GM19467 (cell line): ENCODE data around the gene SPACA4.

ENCODE experiments used
- ATAC-seq: cut with Tn5 transposase; IDR thresholded peaks from one replicate; pipeline ENCODE4 v1.9.1; 2021; ENCODE audit warnings: mild to moderate bottlenecking, moderate library complexity; ENCODE audit not compliant: unreplicated experiment

The SPACA4 gene

DNA sequence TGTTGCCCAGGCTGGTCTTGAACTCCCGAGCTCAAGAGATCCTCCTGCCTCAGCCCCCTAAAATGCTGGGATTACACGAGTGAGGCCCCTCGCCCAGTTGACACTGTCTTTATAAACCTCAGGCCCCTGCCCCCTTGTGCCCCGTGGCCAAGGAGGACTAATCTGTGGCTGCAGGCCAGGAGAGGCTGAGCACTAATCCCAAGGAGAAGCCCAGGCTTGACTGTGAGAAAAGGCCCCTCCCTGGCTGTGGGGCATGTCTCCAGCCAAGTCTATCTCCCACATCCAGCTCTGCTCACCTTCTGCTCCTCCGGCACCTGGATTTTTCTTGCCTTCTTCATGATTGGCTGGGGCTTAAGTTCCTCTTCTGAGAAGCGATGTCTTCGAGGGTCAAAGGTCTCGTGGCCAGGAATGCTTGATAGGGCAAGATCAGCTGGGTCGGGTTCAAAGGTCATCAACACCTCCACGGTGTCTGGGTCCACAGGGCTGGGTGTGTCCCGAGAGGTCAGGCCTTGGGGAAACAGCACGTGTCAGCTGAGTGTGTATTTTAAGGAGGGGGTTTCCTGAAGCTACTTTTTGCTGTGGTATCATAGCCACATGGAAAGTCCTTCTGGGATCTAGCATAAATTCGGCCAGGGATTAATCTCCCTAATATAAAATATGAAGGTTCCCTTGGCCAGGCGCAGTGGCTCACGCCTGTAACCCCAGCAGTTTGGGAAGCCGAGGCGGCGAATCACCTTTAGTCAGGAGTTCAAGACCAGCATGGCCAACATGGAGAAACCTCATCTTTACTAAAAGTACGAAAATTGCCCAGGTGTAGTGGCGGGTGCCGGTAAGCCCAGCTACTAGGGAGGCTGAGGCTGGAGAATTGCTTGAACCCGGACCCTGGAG, 26.9 kb downstream of the SPACA4 start:
- ATAC-seq, result no peak

DNA sequence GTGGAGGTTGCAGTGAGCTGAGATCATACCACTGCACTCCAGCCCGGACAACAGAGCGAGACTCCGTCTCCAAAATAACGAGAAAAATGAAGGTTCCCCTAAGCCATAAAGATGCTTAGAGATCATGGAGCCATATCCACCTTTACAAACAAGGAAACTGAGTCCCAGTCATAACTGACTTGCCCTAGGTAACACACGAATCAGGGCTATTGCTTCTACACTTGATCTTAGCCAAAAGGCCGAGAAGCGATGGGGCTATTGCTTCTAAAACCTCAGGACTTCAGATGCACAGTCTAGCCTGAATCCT, 27.4 kb downstream of the SPACA4 start:
- ATAC-seq, result no peak

- ATAC-seq, result no peak
Observed at GRCh38 chr19:48634424-48635262, 28.1 kb downstream of the SPACA4 start.

DNA sequence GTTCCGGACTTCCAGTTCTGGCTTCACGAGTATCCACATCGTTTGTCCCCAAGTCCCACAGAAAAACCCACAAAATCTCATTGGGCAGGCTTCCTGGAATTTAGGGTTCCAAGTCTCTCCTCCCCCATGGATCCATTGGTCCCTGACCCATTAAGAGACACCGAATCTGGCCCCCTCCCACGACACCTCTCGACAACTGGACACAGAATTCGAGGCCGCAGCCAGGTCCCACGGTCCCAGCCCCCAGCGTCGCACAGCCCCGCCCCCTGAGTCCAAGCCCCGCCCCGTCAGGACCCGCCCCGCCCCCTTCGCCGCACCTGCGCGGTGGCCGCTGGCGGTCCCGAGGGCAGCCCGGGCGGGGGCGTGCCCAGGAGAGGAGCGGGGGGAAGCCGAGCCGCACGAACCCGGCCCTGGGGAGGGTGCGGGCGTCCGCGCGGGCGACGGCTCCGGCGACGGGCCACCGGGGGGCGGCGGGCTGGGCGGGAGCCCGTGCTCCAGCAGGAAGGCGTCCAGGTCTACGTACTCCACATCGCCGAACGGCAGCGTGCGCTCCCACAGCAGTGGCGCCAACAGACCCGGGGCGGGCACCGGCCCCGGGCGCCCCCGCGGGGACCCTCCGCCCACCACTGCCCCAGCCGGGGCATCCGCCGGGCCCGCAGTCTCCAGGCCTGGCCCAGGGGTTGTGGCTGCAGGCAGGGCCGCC, 28.9 kb downstream of the SPACA4 start:
- no peak for ATAC-seq

DNA sequence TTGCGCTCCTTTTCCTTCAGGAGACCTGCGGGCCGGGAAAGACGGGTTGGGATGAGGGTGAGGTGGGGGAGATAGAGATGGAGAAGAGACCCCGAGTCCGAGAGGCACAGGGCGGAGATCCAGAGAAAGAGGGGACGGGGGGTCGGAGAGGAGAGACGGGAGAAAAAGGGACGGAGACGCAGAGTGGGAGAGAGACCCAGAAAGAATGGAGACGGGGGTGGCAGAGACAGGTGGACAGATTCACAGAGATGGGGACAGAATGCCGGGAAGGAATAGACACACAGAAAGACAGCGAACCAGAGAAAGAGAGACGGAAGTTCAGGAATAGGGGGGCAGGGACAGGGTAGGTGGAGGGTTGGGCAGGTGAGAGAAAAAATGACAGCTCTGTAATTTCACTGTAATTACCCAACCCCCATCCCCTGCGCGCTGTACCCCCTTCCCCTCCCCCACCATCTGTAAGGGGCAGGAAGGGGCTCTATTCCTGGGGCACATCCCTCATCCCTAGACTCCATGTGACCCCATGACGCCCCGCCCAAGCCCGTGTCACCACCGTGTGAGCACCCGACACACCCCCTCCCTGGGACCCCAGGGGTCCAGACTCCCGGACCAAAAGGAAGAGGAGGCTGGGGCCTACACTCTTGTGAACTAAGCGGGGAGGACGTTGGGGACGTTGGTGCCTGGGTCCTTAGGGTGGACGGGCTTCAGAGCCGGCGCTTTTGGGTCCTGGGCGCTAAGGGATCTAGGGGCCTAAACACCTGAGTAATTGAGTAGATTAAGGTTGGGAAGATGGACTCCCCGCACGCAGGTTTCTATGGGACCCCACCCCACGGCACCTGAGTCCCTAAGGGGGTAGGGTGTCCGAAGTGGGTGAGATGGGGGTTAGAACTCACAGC, 29.7 kb downstream of the SPACA4 start:
- ATAC-seq, result no peak

DNA sequence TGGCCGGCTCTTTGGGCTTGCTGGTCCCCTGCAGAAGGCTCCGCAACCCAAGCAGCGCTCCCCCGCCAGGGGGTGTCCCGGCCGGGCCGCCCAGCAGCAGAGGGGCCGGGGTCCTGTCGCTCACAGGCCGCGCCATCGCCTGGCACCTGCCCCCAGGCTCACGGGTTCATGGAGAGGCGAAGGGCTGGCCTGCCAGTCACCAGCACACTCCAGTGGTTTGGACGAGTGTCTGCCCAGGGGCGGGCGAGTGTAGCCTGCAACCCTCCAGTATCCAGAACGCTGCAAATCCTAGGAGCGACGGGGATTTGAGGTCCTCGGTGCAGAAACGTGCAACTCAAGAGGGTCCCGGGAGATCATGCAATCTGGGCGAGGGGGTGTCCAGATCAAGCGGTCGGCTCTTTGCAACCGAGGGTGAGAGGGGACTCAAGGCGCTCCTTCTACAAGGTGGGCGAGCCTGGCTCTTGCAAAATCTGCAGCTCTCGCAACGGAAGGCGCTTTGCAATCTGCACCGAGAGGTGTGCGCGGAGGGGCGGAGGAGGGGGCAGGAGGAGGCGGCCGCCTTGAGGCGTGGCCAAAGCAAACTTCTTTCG, 30.4 kb downstream of the SPACA4 start, which contains the start of gene DBP:
TSS of gene DBP (minus strand) at position 521 of the 590 bp plus-strand sequence. CDS start at position 136, 385 bp downstream.
- no peak for ATAC-seq

DNA sequence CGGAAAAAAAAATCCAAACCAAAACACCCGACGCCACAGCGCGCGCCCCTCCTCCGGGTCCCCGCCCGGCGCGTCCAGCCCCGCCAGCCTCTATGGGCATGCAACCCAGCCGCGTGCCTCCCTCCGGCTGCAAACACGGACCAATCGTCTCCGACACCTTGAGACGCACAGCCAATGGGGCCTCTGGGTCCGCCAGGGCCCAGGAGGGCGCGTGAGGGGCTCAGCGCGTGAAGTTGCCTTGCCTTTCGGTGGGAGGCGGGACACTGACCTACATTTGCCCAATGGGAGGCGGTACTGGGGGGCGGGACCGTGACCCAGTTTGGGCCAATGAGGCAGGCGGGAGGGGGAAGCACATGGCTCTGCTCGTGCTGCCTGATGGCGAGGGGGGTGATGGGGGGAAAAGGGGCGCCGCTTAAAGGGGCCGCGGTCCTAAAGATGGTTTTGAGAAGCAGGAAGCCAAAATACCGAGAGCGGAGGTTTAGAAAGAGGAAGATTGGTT, 31.0 kb downstream of the SPACA4 start:
- peak; percentile 73 for ATAC-seq

DNA sequence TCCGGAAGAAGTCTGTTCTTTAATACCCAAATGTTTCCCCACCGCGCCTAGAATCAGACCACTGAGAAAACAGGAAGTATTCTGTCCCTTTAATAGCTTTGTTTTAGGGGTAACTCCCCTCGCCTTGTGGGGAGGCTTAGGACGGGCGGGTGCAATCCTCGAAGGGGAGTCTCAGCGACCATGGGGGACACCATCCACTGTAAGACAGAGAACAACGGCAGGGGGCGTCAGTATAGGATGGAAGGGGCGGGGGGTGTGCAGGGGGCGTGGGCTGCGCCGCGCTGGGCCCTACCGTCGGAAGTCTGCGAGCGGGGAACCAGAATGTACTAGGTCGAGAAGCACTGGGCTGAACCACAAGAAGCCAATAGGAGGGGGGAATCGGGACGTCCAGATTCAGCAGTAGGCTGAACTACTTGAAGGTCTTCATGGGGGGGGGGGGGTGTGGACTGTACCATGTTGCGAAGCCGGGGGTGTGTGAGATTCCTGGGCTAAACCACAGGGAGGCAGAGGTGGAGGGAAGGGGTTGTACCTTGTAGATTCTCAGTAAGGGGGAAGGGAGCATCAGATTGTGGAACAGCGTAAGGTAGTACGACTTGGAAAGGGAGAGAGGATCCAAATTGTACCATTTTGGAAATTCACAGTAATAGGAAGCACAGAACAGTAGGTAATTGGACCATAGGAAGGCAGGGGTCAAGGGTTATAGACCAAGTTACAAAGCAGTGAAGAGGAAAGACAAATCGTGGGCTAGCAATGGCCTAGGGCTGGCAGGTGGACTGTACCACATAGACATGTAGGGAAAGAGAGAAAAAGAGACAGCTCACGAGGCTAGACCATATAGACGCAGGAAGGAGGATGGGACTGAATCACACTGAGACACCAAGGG, 31.6 kb downstream of the SPACA4 start:
- ATAC-seq, result peak; percentile 19

DNA sequence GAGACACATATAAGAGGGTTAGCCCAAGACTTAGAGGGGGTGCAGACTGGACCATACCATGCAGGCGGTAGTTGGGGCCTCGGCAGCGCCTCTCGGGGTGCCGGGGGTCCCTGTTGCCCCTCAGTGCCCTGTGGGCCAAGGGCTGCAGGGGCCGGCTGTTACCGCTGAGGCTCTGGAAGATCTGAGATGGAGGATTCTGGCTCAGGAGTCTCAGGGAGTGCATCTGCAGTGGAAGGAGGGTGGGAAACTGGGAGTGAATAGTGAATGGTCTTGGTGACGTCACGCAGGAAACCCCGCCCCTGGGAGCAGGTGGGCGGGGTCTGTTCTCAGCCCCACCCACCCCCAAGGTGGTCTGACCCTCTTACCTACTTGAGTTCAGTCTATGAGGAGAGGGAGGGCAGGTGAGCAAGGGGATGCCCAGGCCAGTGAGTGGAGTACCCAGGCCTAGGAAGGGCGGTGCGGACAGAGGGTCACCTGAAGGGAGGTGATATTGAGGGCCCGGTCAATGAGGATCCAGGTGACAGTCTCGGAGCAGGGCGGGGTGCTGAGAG, 32.4 kb downstream of the SPACA4 start:
- ATAC-seq, result no peak

DNA sequence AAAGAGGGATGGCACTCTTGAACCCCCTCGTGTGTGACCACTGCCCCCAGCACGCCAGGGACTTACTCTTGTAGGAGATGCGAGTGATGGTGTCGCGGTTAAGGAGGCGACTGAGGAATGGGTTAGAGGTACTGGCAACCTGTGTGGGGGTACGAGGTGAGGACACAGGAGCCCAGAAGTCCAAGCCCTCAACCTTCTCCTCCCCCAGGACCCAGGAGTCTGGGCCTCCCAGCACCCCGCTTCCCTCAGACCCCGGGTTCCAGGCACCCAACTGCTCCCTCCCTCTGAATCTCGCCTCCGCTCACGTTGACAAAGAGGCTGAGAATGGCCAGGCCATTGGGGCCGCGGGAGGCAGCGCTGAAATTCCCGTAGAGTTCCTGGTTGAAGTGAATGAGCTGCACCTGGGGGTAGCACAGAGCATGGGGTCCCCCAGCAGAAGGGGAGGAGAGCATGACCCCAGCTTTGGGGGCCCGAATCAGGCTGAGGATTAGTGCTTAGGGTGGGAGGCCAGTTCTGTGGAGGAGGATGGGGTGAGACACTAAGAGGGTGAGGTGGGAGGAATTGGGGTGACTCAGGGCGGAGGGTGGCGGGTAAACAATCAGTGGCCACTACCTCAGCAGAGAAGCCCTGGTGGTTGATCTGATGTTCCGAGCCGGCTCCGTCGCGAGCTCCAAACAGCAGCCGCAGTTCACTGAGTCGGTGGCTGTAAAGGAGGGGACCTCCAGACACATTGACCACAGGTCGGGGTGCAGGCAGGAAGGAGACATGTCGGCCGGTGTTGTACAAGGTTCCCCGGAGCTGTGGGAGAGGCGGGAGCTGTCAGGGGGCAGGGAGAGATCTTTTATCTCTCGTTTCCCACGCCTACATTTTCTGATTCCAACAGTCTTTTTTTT, 33.2 kb downstream of the SPACA4 start:
- ATAC-seq, result no peak

- ATAC-seq, result no peak
Observed at GRCh38 chr19:48641850-48642249, 35.3 kb downstream of the SPACA4 start.

DNA sequence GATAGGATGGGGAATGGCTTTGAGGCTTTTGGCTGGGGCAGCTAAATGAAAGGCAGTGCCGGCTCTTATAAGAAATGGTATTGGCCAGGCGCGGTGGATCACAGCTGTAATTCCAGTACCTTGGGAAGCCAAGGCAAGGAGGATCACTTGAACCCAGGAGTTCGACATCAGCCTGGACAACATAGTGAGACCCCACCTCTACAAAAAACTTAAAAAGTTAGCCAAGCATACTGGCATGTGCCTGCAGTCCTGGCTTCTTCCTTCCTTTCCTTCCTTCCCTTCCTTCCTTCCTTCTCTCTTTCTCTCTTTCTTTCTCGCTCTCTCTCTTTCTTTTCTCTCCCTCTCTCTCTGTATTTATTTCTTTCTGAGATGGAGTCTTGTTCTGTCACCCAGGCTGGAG, 36.3 kb downstream of the SPACA4 start:
- no peak for ATAC-seq

GRCh38 chr19:48644355-48644754, 37.8 kb downstream of the SPACA4 start:
- ATAC-seq, result no peak

GRCh38 chr19:48644839-48645619, 38.5 kb downstream of the SPACA4 start:
- no peak for ATAC-seq

DNA sequence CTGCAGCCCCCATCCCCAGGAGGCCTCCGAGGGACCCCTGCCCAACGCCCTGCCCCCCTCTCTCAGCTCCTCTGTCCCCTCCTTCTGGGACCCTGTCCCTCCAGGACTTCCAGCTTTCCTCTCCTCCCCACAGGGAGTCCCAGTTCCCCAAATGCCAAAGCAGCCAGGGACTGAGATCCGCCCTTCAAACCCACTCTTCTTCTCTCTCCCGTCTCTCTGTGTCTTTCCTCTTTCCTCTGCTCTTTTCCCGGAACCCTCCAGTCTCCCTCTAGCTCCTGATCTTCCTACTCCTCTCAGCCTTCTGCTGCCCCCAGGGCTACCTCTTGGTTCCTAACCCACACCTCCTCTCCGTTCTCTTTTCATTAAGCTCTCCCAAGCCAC, 39.1 kb downstream of the SPACA4 start:
- no peak for ATAC-seq

DNA sequence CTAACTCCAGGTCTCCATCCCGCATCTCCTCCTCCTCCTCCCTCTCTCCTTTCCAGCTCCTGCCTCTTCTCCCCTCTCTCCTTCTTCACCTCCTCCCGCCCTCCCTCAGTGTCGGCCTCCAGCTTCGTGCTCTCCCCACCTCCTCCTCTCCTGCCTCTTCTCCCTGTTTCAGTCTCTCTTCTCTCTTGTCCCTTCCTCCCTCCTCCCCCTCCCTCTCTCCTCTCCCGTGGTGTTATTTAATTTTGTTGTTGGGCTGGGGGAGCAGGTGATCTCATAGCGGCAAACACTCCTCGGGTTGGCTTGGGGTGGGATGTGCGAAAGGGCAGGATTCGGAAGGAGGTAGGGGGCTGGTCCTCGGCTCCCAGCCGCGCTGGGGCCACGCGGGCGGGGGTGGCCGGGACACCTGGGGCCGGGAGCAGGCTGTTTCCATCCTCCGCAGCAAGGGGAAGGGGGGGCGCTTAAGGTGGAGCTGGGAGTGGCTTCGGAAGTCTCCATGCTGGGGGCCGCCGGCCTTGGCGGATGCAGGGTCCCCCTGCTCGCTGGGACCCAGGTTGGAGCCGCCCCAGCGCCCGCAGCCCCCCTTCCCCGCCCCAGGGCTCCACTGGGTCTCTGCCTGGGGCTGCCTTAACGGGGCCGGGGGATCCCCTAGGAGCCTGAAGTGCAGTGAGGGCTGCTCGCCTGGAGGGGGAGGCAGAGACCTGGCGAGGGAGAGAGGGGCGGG, 39.6 kb downstream of the SPACA4 start, which contains the start of gene CA11:
TSS of gene CA11 (minus strand) at position 187 of the 721 bp plus-strand sequence. CDS start 555 bp downstream, outside the sequence.
- ATAC-seq, result peak; percentile 64
